WTC11 (cell line): ENCODE measurements around the gene ANTXR1. TPM values are rescaled to one million over a fixed set of nuclear protein-coding genes. Genes with fewer than 3 reads are reported as not detected.
A peak's percentile ranks its signal among the peaks of the same experiment; 100 is the strongest.

Experiments
- ATAC-seq: fragments of 200-7000 bp; cut with Tn5 transposase; 2 replicates; pipeline ENCODE4 v1.10.0; 2021; ENCODE audit warnings: mild to moderate bottlenecking, moderate library complexity
- CTCF ChIA-PET: fragments of 300-600 bp; sonication (Branson Sonifier 250); formaldehyde crosslinking; loops from one replicate; lab custom pipeline; 2021; ENCODE audit warnings: antibody characterized with exemption; lab: Charles Lee
- POLR2A ChIA-PET: fragments of 350-600 bp; sonication (Branson Sonifier 250); formaldehyde crosslinking; loops from one replicate; lab custom pipeline; 2021; ENCODE audit warnings: antibody characterized with exemption; lab: Charles Lee
- DNase-seq: peaks from one replicate; pipeline ENCODE4 v3.0.0; 2021; ENCODE audit warnings: low spot score
- H3K27ac Mint-ChIP-seq: 2 replicates; pipeline ENCODE4 v1.8.0; 2021; ENCODE audit warnings: mixed read lengths
- H3K27me3 Mint-ChIP-seq: 2 replicates; pipeline ENCODE4 v1.8.0; 2021; ENCODE audit warnings: low read depth, mild to moderate bottlenecking, moderate library complexity, mixed read lengths
- H3K36me3 Mint-ChIP-seq: 2 replicates; pipeline ENCODE4 v1.8.0; 2021; ENCODE audit warnings: mixed read lengths
- H3K4me1 Mint-ChIP-seq: 2 replicates; pipeline ENCODE4 v1.8.0; 2022; ENCODE audit warnings: mixed read lengths
- H3K4me3 Mint-ChIP-seq: 2 replicates; pipeline ENCODE4 v1.8.0; 2021; ENCODE audit warnings: mild to moderate bottlenecking, moderate library complexity, mixed read lengths
- H3K9me3 Mint-ChIP-seq: 2 replicates; pipeline ENCODE4 v1.8.0; 2021; ENCODE audit warnings: mixed read lengths
- ATF6 ChIP-seq: sonication (generic); formaldehyde crosslinking; IDR thresholded peaks from 2 replicates; pipeline ENCODE4 v1.8.1; 2023; ENCODE audit warnings: mild to moderate bottlenecking, missing genetic modification reagents
- CBFB ChIP-seq: sonication (generic); formaldehyde crosslinking; IDR thresholded peaks from 2 replicates; pipeline ENCODE4 v1.8.1; 2022; ENCODE audit warnings: mild to moderate bottlenecking, low read depth, missing genetic modification reagents
- CREB1 ChIP-seq: sonication (generic); formaldehyde crosslinking; IDR thresholded peaks from 2 replicates; pipeline ENCODE4 v1.8.0; 2023; ENCODE audit warnings: mild to moderate bottlenecking, missing genetic modification reagents
- ESRRA ChIP-seq: sonication (generic); formaldehyde crosslinking; IDR thresholded peaks from 2 replicates; pipeline ENCODE4 v1.8.1; 2022; ENCODE audit warnings: mild to moderate bottlenecking, missing genetic modification reagents, borderline replicate concordance
- FOXJ3 ChIP-seq: sonication (generic); formaldehyde crosslinking; IDR thresholded peaks from 2 replicates; pipeline ENCODE4 v1.9.0; 2021; ENCODE audit warnings: missing genetic modification reagents, mild to moderate bottlenecking, borderline replicate concordance
- GRHL2 ChIP-seq: fragments of 250-450 bp; sonication (Bioruptor Pico); IDR thresholded peaks from 2 replicates; pipeline ENCODE4 v1.8.0; 2022; ENCODE audit warnings: mild to moderate bottlenecking, moderate library complexity; ENCODE audit not compliant: insufficient replicate concordance, severe bottlenecking
- MXD4 ChIP-seq: fragments of 250-450 bp; sonication (Bioruptor Pico); IDR thresholded peaks from 2 replicates; pipeline ENCODE4 v1.8.0; 2021; ENCODE audit warnings: mild to moderate bottlenecking, moderate library complexity, borderline replicate concordance
- NR1H2 ChIP-seq: sonication (generic); formaldehyde crosslinking; IDR thresholded peaks from 2 replicates; pipeline ENCODE4 v1.9.0; 2021; ENCODE audit warnings: mild to moderate bottlenecking, moderate library complexity, missing genetic modification reagents
- OVOL2 ChIP-seq: fragments of 250-450 bp; sonication (Bioruptor Pico); IDR thresholded peaks from 2 replicates; pipeline ENCODE4 v1.9.0; 2021; ENCODE audit warnings: mild to moderate bottlenecking, borderline replicate concordance
- PRRX2 ChIP-seq: fragments of 250-450 bp; sonication (Bioruptor Pico); IDR thresholded peaks from 2 replicates; pipeline ENCODE4 v1.8.0; 2021; ENCODE audit warnings: mild to moderate bottlenecking
- SMAD4 ChIP-seq: sonication (generic); formaldehyde crosslinking; IDR thresholded peaks from 2 replicates; pipeline ENCODE4 v1.8.0; 2022; ENCODE audit warnings: mild to moderate bottlenecking, missing genetic modification reagents
- TEAD1 ChIP-seq: sonication (generic); formaldehyde crosslinking; IDR thresholded peaks from 2 replicates; pipeline ENCODE4 v1.8.0; 2022; ENCODE audit warnings: mild to moderate bottlenecking, missing genetic modification reagents
- TP53 ChIP-seq: sonication (generic); formaldehyde crosslinking; IDR thresholded peaks from 2 replicates; pipeline ENCODE4 v1.8.1; 2023; ENCODE audit warnings: mild to moderate bottlenecking, missing genetic modification reagents
- ZNF121 ChIP-seq: sonication (generic); formaldehyde crosslinking; IDR thresholded peaks from 2 replicates; pipeline ENCODE4 v1.8.0; 2023; ENCODE audit warnings: missing genetic modification reagents
- ZNF232 ChIP-seq: sonication (generic); formaldehyde crosslinking; IDR thresholded peaks from 2 replicates; pipeline ENCODE4 v1.8.0; 2022; ENCODE audit warnings: mild to moderate bottlenecking, missing genetic modification reagents
- ZNF281 ChIP-seq: sonication (generic); formaldehyde crosslinking; IDR thresholded peaks from 2 replicates; pipeline ENCODE4 v1.8.0; 2023; ENCODE audit warnings: mild to moderate bottlenecking, missing genetic modification reagents
- ZSCAN18 ChIP-seq: fragments of 250-450 bp; sonication (Bioruptor Pico); IDR thresholded peaks from 2 replicates; pipeline ENCODE4 v2.1.2; 2022; ENCODE audit warnings: mild to moderate bottlenecking, moderate library complexity
- total RNA-seq: library from RNA; stranded (reverse); gene quantifications from 3 replicates; pipeline ENCODE4 v1.2.3, GENCODE V29; 2021
- TF ChIP-seq, protein P1 (sequence below): sonication (generic); formaldehyde crosslinking; IDR thresholded peaks from 2 replicates; pipeline ENCODE4 v1.8.1; 2022; ENCODE audit warnings: low read depth, mild to moderate bottlenecking, moderate library complexity, missing genetic modification reagents, borderline replicate concordance
- TF ChIP-seq, protein P2 (sequence below): sonication (generic); formaldehyde crosslinking; IDR thresholded peaks from 2 replicates; pipeline ENCODE4 v1.8.1; 2023; ENCODE audit warnings: mild to moderate bottlenecking, missing genetic modification reagents, borderline replicate concordance
- TF ChIP-seq, protein P3 (sequence below): sonication (generic); formaldehyde crosslinking; IDR thresholded peaks from 2 replicates; pipeline ENCODE4 v1.8.1; 2023; ENCODE audit warnings: mild to moderate bottlenecking, missing genetic modification reagents, moderate library complexity

Gene ANTXR1
- total RNA-seq, 1 experiment from 2014 or later = 30.0 TPM

GRCh38 chr2:69084492-69084891 lies 71.5 kb downstream of the ANTXR1 start:
- Mint-ChIP-seq H3K27ac (no peak overlapping the region), H3K9me3 (no peaks in the 10 kb centered on the region), H3K4me1 (peaks cover 15% of the 10 kb centered on the region), H3K4me3 (no peak overlapping the region), H3K27me3 (no peaks in the 10 kb centered on the region), H3K36me3 (peaks cover 13% of the 10 kb centered on the region)
- DNase-seq (no peak), ATAC-seq (no peak)
- POLR2A ChIA-PET = no interaction called here
- CTCF ChIA-PET = no interaction called here
- TF ChIP-seq ZNF121 (CRISPR knock-in tag) (peak; percentile 33; the same call in 1 of the 2 replicates), ZNF281 (no peak)

- ChIA-PET CTCF (no interaction called here), POLR2A (no interaction called here)
- ATAC-seq = no peak
- Mint-ChIP-seq H3K36me3 (peaks cover 9% of the 10 kb centered on the region), H3K4me1 (peaks cover 15% of the 10 kb centered on the region), H3K9me3 (no peaks in the 10 kb centered on the region), H3K27ac (no peak overlapping the region), H3K27me3 (no peaks in the 10 kb centered on the region), H3K4me3 (no peak overlapping the region)
- no peak for TF ChIP-seq CREB1 (CRISPR knock-in tag)
- TF ChIP-seq, protein P1, sequence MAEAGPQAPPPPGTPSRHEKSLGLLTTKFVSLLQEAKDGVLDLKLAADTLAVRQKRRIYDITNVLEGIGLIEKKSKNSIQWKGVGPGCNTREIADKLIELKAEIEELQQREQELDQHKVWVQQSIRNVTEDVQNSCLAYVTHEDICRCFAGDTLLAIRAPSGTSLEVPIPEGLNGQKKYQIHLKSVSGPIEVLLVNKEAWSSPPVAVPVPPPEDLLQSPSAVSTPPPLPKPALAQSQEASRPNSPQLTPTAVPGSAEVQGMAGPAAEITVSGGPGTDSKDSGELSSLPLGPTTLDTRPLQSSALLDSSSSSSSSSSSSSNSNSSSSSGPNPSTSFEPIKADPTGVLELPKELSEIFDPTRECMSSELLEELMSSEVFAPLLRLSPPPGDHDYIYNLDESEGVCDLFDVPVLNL (CRISPR knock-in tag) = no peak
- TF ChIP-seq ESRRA (CRISPR knock-in tag) = no peak
- no peak for TF ChIP-seq TP53
- TF ChIP-seq ZSCAN18 = no peak
- TF ChIP-seq ATF6 (CRISPR knock-in tag) = no peak
- TF ChIP-seq NR1H2 (CRISPR knock-in tag) = no peak
- no peak for TF ChIP-seq PRRX2 (CRISPR knock-in tag)
- TF ChIP-seq GRHL2 (CRISPR knock-in tag) = no peak
- no peak for TF ChIP-seq MXD4 (CRISPR knock-in tag)
- no peak for TF ChIP-seq CBFB (CRISPR knock-in tag)
- no peak for TF ChIP-seq FOXJ3 (CRISPR knock-in tag)
- no peak for TF ChIP-seq ZNF232
- no peak for TF ChIP-seq TEAD1 (CRISPR knock-in tag)
- TF ChIP-seq, protein P2, sequence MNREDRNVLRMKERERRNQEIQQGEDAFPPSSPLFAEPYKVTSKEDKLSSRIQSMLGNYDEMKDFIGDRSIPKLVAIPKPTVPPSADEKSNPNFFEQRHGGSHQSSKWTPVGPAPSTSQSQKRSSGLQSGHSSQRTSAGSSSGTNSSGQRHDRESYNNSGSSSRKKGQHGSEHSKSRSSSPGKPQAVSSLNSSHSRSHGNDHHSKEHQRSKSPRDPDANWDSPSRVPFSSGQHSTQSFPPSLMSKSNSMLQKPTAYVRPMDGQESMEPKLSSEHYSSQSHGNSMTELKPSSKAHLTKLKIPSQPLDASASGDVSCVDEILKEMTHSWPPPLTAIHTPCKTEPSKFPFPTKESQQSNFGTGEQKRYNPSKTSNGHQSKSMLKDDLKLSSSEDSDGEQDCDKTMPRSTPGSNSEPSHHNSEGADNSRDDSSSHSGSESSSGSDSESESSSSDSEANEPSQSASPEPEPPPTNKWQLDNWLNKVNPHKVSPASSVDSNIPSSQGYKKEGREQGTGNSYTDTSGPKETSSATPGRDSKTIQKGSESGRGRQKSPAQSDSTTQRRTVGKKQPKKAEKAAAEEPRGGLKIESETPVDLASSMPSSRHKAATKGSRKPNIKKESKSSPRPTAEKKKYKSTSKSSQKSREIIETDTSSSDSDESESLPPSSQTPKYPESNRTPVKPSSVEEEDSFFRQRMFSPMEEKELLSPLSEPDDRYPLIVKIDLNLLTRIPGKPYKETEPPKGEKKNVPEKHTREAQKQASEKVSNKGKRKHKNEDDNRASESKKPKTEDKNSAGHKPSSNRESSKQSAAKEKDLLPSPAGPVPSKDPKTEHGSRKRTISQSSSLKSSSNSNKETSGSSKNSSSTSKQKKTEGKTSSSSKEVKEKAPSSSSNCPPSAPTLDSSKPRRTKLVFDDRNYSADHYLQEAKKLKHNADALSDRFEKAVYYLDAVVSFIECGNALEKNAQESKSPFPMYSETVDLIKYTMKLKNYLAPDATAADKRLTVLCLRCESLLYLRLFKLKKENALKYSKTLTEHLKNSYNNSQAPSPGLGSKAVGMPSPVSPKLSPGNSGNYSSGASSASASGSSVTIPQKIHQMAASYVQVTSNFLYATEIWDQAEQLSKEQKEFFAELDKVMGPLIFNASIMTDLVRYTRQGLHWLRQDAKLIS = no peak
- no peak for TF ChIP-seq SMAD4 (CRISPR knock-in tag)
- TF ChIP-seq, protein P3, sequence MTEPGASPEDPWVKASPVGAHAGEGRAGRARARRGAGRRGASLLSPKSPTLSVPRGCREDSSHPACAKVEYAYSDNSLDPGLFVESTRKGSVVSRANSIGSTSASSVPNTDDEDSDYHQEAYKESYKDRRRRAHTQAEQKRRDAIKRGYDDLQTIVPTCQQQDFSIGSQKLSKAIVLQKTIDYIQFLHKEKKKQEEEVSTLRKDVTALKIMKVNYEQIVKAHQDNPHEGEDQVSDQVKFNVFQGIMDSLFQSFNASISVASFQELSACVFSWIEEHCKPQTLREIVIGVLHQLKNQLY (CRISPR knock-in tag) = no peak
- TF ChIP-seq OVOL2 (CRISPR knock-in tag) = no peak
- no peak for DNase-seq
These were observed 73.5 kb downstream of the ANTXR1 start for GRCh38 chr2:69086466-69086865.
